ENCODE measurements around the gene PCYOX1L. TPM values are rescaled to one million over a fixed set of nuclear protein-coding genes. Genes with fewer than 3 reads are reported as not detected.

Gene PCYOX1L
- total and polyA plus RNA-seq, 2 experiments from 2014 or later: 10.4 to 10.7 TPM

DNA sequence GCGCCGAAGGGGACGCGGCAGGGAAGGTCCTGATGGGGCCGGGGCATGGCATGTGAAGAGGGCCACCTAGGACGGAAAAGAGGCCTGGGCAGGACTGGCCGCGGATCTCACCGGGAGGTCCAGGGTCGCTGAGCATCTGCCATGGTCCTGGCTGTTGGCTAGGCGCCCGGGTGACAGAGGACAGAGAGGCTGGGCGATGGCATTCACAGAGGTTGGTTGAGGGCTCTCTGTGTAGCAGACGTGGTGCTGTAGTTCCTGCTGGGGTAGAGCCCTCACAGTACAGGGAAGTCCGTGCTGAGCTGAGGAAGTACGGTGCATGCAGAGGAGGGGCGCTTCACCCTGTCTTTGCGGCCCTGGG is 427 bp downstream of the PCYOX1L start:
- H4K20me1 ChIP-seq (ENCODE audit: insufficient read depth): no peaks in the 10 kb centered on the region
- no peaks in the 10 kb centered on the region for H3K9me2 ChIP-seq (ENCODE audit: insufficient read depth)
- no peaks in the 10 kb centered on the region for H3K9me3 ChIP-seq (ENCODE audit: low read depth)
- peak overlapping the region; percentile 91 for H3K4me2 ChIP-seq (ENCODE audit: unreplicated experiment)
- in situ Hi-C loops (cut with MboI): no loop called here
- peak overlapping the region; percentile 79 for H3K9ac ChIP-seq
- H3K27ac ChIP-seq: no peak overlapping the region
- peaks cover 16% of the 10 kb centered on the region for H3K36me3 ChIP-seq (ENCODE audit: low read depth)
- H3F3A ChIP-seq (ENCODE audit: insufficient read depth): peaks cover 32% of the 10 kb centered on the region
- H2AFZ ChIP-seq: peak overlapping the region; percentile 93
- H3K27me3 ChIP-seq (replicated peaks; ENCODE audit: insufficient read depth): no peaks in the 10 kb centered on the region
- DNase-seq: peak; percentile 46
- peak overlapping the region; percentile 91 for H3K4me3 ChIP-seq
- no peak for TF ChIP-seq EZH2 (IDR thresholded peaks at IDR 0.05; ENCODE audit: insufficient read depth, poor library complexity, severe bottlenecking)
- no peak for TF ChIP-seq EZH2phosphoT487 (IDR thresholded peaks at IDR 0.05; ENCODE audit: insufficient read depth, low read depth)
- WGBS, 2 experiments (ENCODE audit: low coverage in 1 of 2, low lambda C conversion rate in 2 of 2, missing lambda C conversion rate in 2 of 2): 1 to 2% methylated on average over 17 to 18 of the region's 18 CpGs
- 0 out of 2 replicates have a peak, but pooled peaks cover 2% of the 10 kb centered on the region for H3K4me1 ChIP-seq (ENCODE audit: insufficient read depth)
- peaks cover 2% of the 10 kb centered on the region; the same call in 1 of the 2 replicates for H3K79me2 ChIP-seq (ENCODE audit: insufficient read depth)

DNA sequence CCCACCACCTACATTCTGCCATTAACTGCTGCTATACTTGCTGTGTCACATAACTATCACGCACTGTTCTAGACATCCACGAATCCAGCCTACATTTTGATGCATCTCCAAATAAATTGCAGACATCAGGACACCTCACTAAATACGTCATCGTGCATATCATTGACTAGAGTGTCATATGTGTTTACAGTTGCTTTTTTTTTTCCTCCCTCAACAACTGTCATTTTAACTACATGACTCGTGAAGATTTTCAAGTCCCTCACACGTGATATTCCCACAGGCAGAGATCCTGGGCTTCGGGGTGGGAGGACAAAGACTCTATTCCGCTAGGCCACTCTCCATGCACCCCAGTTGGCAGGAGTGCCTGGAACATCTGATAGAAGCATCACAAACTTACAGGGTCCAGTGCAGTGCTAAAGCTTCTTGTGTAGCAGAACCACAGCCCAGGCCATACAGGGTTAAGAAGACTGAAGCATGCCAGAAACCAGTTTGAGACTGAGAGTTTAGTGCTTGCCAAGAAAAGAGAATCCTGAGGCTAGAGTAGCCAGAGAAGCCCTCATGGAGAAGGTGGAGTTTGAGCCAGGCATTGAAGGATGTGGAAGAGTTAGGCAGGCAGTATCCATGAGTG is 1.1 kb downstream of the PCYOX1L start:
- H3K4me3 ChIP-seq: peak overlapping the region; percentile 91; the same call in 1 of the 2 replicates
- no peaks in the 10 kb centered on the region for H3K79me2 ChIP-seq (ENCODE audit: insufficient read depth)
- peak overlapping the region; percentile 93; the same call in 1 of the 2 replicates for H2AFZ ChIP-seq
- H3K4me1 ChIP-seq (ENCODE audit: insufficient read depth): 0 out of 2 replicates have a peak, but pooled peaks cover 2% of the 10 kb centered on the region
- peaks cover 9% of the 10 kb centered on the region for H3K36me3 ChIP-seq (ENCODE audit: low read depth)
- in situ Hi-C loops (cut with MboI): no loop called here
- no peaks in the 10 kb centered on the region for H3K9me3 ChIP-seq (ENCODE audit: low read depth)
- peaks cover 25% of the 10 kb centered on the region for H3F3A ChIP-seq (ENCODE audit: insufficient read depth)
- H3K9me2 ChIP-seq (ENCODE audit: insufficient read depth): no peaks in the 10 kb centered on the region
- H3K27me3 ChIP-seq (replicated peaks; ENCODE audit: insufficient read depth): no peaks in the 10 kb centered on the region
- WGBS, 2 experiments (ENCODE audit: low coverage in 1 of 2, low lambda C conversion rate in 2 of 2, missing lambda C conversion rate in 2 of 2): 71 to 73% methylated on average over 8 of the region's 8 CpGs
- no peak overlapping the region for H3K4me2 ChIP-seq (ENCODE audit: unreplicated experiment)
- TF ChIP-seq EZH2phosphoT487 (IDR thresholded peaks at IDR 0.05; ENCODE audit: insufficient read depth, low read depth): no peak
- no peak for TF ChIP-seq EZH2 (IDR thresholded peaks at IDR 0.05; ENCODE audit: insufficient read depth, poor library complexity, severe bottlenecking)
- peak; percentile 47 for DNase-seq
- no peak overlapping the region; the same call in 1 of the 2 replicates for H3K9ac ChIP-seq
- no peak overlapping the region for H3K27ac ChIP-seq
- no peaks in the 10 kb centered on the region for H4K20me1 ChIP-seq (ENCODE audit: insufficient read depth)

DNA sequence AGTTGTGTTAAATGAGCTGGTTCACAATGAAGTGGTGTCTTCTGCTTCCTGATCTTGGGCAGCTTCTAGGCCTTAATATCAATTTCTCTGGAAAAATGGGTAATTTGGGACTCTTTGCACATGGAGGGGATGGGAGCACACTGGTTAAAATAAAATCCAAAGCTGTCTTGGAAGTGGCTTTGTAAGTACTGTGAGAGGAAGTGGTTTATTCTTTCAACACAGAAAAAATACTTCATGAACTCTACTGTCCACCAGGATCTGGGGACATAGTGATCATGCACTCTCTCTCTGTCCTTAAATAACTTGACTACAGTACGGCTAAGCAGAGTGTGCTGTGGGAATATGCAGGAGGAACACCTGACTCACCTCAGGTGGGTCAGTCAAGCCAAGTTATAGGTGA is 2.4 kb downstream of the PCYOX1L start:
- H3K27me3 ChIP-seq (replicated peaks; ENCODE audit: insufficient read depth): no peaks in the 10 kb centered on the region
- no peak overlapping the region for H3K4me3 ChIP-seq
- H3K4me1 ChIP-seq (ENCODE audit: insufficient read depth): 0 out of 2 replicates have a peak, but pooled peaks cover 2% of the 10 kb centered on the region
- in situ Hi-C loops (cut with MboI): no loop called here
- H3K9me2 ChIP-seq (ENCODE audit: insufficient read depth): no peaks in the 10 kb centered on the region
- H3K9ac ChIP-seq: no peak overlapping the region
- H3K36me3 ChIP-seq (ENCODE audit: low read depth): no peaks in the 10 kb centered on the region
- no peak for TF ChIP-seq EZH2 (IDR thresholded peaks at IDR 0.05; ENCODE audit: insufficient read depth, poor library complexity, severe bottlenecking)
- no peak for TF ChIP-seq EZH2phosphoT487 (IDR thresholded peaks at IDR 0.05; ENCODE audit: insufficient read depth, low read depth)
- H3K4me2 ChIP-seq (ENCODE audit: unreplicated experiment): no peak overlapping the region
- H3K9me3 ChIP-seq (ENCODE audit: low read depth): no peaks in the 10 kb centered on the region
- no peaks in the 10 kb centered on the region for H3K79me2 ChIP-seq (ENCODE audit: insufficient read depth)
- peaks cover 13% of the 10 kb centered on the region for H3F3A ChIP-seq (ENCODE audit: insufficient read depth)
- no peak overlapping the region for H2AFZ ChIP-seq
- no peak overlapping the region for H3K27ac ChIP-seq
- H4K20me1 ChIP-seq (ENCODE audit: insufficient read depth): no peaks in the 10 kb centered on the region
- DNase-seq: no peak
- whole genome bisulfite sequencing, 2 experiments (ENCODE audit: low coverage in 1 of 2, low lambda C conversion rate in 2 of 2, missing lambda C conversion rate in 2 of 2): 89 to 94% methylated on average over 1 of the region's 1 CpG

DNA sequence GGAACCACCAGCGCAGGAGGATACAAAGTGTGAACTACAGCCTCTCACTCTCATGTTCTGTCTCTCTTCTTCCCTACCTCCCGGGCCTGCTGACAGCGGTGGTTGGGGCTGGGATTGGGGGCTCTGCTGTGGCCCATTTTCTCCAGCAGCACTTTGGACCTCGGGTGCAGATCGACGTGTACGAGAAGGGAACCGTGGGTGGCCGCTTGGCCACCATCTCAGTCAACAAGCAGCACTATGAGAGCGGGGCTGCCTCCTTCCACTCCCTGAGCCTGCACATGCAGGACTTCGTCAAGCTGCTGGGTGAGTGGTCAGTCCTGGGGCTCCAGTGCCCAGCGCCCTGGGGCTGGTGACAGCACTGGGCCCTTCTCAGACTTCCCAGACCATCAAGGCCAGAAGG is 4.7 kb downstream of the PCYOX1L start:
- Histone ChIP-seq H3K27ac (no peak overlapping the region), H3K4me1 (ENCODE audit: insufficient read depth) (no peaks in the 10 kb centered on the region), H4K20me1 (ENCODE audit: insufficient read depth) (no peaks in the 10 kb centered on the region), H3K27me3 (replicated peaks; ENCODE audit: insufficient read depth) (no peaks in the 10 kb centered on the region), H3F3A (ENCODE audit: insufficient read depth) (no peaks in the 10 kb centered on the region), H2AFZ (no peak overlapping the region), H3K36me3 (ENCODE audit: low read depth) (no peaks in the 10 kb centered on the region), H3K4me3 (no peak overlapping the region), H3K9me2 (ENCODE audit: insufficient read depth) (no peaks in the 10 kb centered on the region), H3K9ac (no peak overlapping the region), H3K79me2 (ENCODE audit: insufficient read depth) (no peaks in the 10 kb centered on the region), H3K4me2 (ENCODE audit: unreplicated experiment) (no peak overlapping the region), H3K9me3 (ENCODE audit: low read depth) (no peaks in the 10 kb centered on the region)
- DNase-seq: no peak
- 92 to 93% methylated on average over 12 of the region's 12 CpGs for WGBS, 2 experiments (ENCODE audit: low coverage in 1 of 2, low lambda C conversion rate in 2 of 2, missing lambda C conversion rate in 2 of 2)
- in situ Hi-C loops (cut with MboI): no loop called here
- TF ChIP-seq EZH2phosphoT487 (IDR thresholded peaks at IDR 0.05; ENCODE audit: insufficient read depth, low read depth): no peak
- no peak for TF ChIP-seq EZH2 (IDR thresholded peaks at IDR 0.05; ENCODE audit: insufficient read depth, poor library complexity, severe bottlenecking)

Measured in GM23248 (cell line).